SU-DHL-6 (cell line): Measurements from ENCODE around the gene FYCO1.

Source experiments
- H2AFZ ChIP-seq: fragments of 200-600 bp; sonication (generic); 2 replicates; pipeline ENCODE4 v1.6.1; 2014; ENCODE audit warnings: low read depth, mild to moderate bottlenecking, moderate library complexity, mixed read lengths, antibody characterized with exemption, low read length; ENCODE audit not compliant: severe bottlenecking
- H3F3A ChIP-seq: fragments of 200-600 bp; shearing (Covaris generic); 2 replicates; pipeline ENCODE4 v1.6.0; 2016; ENCODE audit warnings: antibody characterized with exemption, mild to moderate bottlenecking; ENCODE audit not compliant: insufficient read depth
- H3K27ac ChIP-seq: fragments of 200-600 bp; sonication (generic); 2 replicates; pipeline ENCODE4 v1.5.1; 2016; ENCODE audit warnings: low read depth, mild to moderate bottlenecking, low read length, moderate library complexity, mixed read lengths
- H3K27me3 ChIP-seq: fragments of 200-600 bp; sonication (generic), shearing (Covaris generic); 2 replicates; pipeline ENCODE4 v1.6.0; 2014; ENCODE audit warnings: mild to moderate bottlenecking, low read length
- H3K36me3 ChIP-seq: fragments of 200-600 bp; sonication (generic); 2 replicates; pipeline ENCODE4 v1.6.1; 2014; ENCODE audit warnings: mild to moderate bottlenecking, low read length, mixed read lengths
- H3K4me2 ChIP-seq: fragments of 300-600, 200-600 bp; shearing (Covaris generic), sonication (generic); 2 replicates; pipeline ENCODE4 v1.6.0; 2014; ENCODE audit warnings: low read length, low read depth, mild to moderate bottlenecking; ENCODE audit not compliant: poor library complexity, severe bottlenecking
- H3K4me3 ChIP-seq: fragments of 200-600 bp; sonication (generic); 2 replicates; pipeline ENCODE4 v1.5.1; 2014; ENCODE audit warnings: antibody characterized with exemption, low read length, mild to moderate bottlenecking, mixed read lengths; ENCODE audit not compliant: insufficient read depth, poor library complexity, severe bottlenecking
- H3K79me2 ChIP-seq: fragments of 200-600 bp; sonication (generic); 2 replicates; pipeline ENCODE4 v1.6.1; 2014; ENCODE audit warnings: mild to moderate bottlenecking, low read length, moderate library complexity; ENCODE audit not compliant: insufficient read depth
- H3K9ac ChIP-seq: fragments of 200-600 bp; sonication (generic); 2 replicates; pipeline ENCODE4 v1.7.0; 2014; ENCODE audit warnings: mild to moderate bottlenecking, low read length
- H3K9me2 ChIP-seq: fragments of 200-600 bp; sonication (generic); replicated peaks from 2 replicates; pipeline ENCODE4 v1.6.1; 2014; ENCODE audit warnings: low read length; ENCODE audit not compliant: insufficient read depth
- H3K9me3 ChIP-seq: fragments of 200-600 bp; sonication (generic); 2 replicates; pipeline ENCODE4 v1.6.1; 2014; ENCODE audit warnings: low read length, mixed read lengths; ENCODE audit not compliant: insufficient read depth
- H4K20me1 ChIP-seq: fragments of 200-600 bp; sonication (generic); 2 replicates; pipeline ENCODE4 v1.6.1; 2014; ENCODE audit warnings: low read depth, mild to moderate bottlenecking, antibody characterized with exemption, low read length, moderate library complexity, mixed read lengths
- CTCF ChIP-seq: fragments of 200-600 bp; sonication (generic); IDR thresholded peaks from one replicate; pipeline ENCODE4 v1.5.1; 2017; ENCODE audit warnings: antibody characterized with exemption, mild to moderate bottlenecking, low read length, moderate library complexity; ENCODE audit not compliant: insufficient read depth, poor library complexity, severe bottlenecking
- EZH2phosphoT487 ChIP-seq: fragments of 200-600 bp; sonication (generic), shearing (Covaris generic); conservative IDR thresholded peaks from 2 replicates; pipeline ENCODE4 v1.6.1; 2018; ENCODE audit warnings: mild to moderate bottlenecking, antibody characterized with exemption, low read length, moderate library complexity, mixed read lengths

FYCO1 gene

DNA sequence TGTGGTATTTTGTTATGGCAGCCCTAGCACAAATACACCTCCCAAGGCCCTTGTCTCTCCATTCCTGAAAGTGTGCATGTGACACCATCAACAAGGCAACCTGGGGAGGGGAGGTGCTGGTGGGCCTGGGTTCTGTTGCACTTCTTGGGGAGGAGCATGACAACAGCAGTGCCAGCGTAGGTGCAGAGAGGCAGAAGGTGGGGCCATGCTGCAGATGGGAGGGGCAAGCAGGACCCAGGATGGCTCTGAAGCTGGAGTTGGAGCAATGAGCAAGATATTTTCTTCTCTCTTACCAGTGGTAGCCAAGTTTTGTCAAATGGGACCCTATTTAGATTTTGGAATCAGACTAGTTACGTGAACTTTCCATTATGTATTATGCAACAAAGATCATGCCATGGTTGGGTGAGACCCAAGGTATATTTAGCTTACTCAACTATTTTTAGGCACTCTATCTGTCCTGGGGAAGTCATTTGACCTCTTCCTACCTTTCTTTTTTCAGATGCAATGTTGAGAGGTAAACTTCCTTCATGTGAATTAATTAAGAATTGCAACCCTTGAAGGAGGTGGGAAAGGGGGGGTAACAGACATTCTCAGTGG is 3.4 kb downstream of the FYCO1 start:
- Histone ChIP-seq H3K9me2 (no peaks in the 10 kb centered on the region), H3K9ac (no peak overlapping the region), H3K4me2 (peak overlapping the region; percentile 68), H3K27me3 (no peaks in the 10 kb centered on the region), H2AFZ (no peak overlapping the region), H4K20me1 (no peaks in the 10 kb centered on the region), H3K79me2 (peaks cover 55% of the 10 kb centered on the region), H3K27ac (no peak overlapping the region), H3K9me3 (no peaks in the 10 kb centered on the region), H3K4me3 (no peak overlapping the region), H3K36me3 (no peaks in the 10 kb centered on the region), H3F3A (no peaks in the 10 kb centered on the region)
- TF ChIP-seq EZH2phosphoT487, result no peak
- TF ChIP-seq CTCF, result no peak

DNA sequence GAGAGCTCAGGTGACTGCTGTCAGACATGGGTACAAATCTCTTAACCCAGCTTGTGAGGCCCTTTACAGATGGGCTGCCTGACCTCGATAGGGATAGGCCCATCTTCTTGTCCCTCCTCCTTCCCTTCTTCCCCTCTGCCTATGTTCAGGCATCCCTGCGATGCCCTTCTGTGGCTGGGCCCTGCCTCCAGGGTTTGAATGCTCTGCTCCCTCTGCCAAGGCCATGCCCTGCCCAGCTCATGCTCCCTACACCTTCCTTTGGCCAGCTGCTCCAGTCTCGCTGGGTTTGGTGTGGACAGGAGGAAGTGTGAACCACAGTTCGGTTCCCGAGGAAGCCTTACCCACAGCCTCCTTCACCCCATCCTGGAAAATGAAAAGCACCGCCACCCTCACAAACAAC is 4.3 kb downstream of the FYCO1 start:
- Histone ChIP-seq H3K9ac (no peak overlapping the region), H3K9me3 (no peaks in the 10 kb centered on the region), H4K20me1 (no peaks in the 10 kb centered on the region), H3K27me3 (no peaks in the 10 kb centered on the region), H3K27ac (no peak overlapping the region), H3K36me3 (no peaks in the 10 kb centered on the region), H3K79me2 (peaks cover 64% of the 10 kb centered on the region), H3F3A (no peaks in the 10 kb centered on the region), H3K4me3 (no peak overlapping the region), H3K9me2 (no peaks in the 10 kb centered on the region), H2AFZ (no peak overlapping the region), H3K4me2 (no peak overlapping the region)
- TF ChIP-seq EZH2phosphoT487 (no peak), CTCF (no peak)

- TF ChIP-seq EZH2phosphoT487 (no peak), CTCF (no peak)
- no peaks in the 10 kb centered on the region for H3K9me2 ChIP-seq
- no peaks in the 10 kb centered on the region for H3K36me3 ChIP-seq
- peaks cover 68% of the 10 kb centered on the region for H3K79me2 ChIP-seq
- H3K9ac ChIP-seq, result no peak overlapping the region
- no peaks in the 10 kb centered on the region for H4K20me1 ChIP-seq
- no peaks in the 10 kb centered on the region for H3K9me3 ChIP-seq
- H3K4me2 ChIP-seq, result no peak overlapping the region
- H3K27me3 ChIP-seq, result no peaks in the 10 kb centered on the region
- H3F3A ChIP-seq, result no peaks in the 10 kb centered on the region
- H3K4me3 ChIP-seq, result no peak overlapping the region
- no peak overlapping the region for H3K27ac ChIP-seq
- H2AFZ ChIP-seq, result no peak overlapping the region
Observed at GRCh38 chr3:45990181-45990580, 5.4 kb downstream of the FYCO1 start.
